Stimulated activated CD4-positive, alpha-beta T cell treated with anti-CD3 and anti-CD28 coated beads, Interleukin-1b, Interleukin-23, amount 100 ng/mL, for 24 hours (primary cell): ENCODE results near the gene RPL5.
A peak's percentile ranks its signal among the peaks of the same experiment; 100 is the strongest.
"Not testable (repeated sequence)": the region's sequence is repeated elsewhere in the genome, so short reads cannot be mapped to it uniquely, and the experiment has no call there.

Experiments
- DNase-seq, 4 experiments: peaks; one replicate each; pipeline ENCODE4 v3.0.0-alpha.2; 2020; ENCODE audit warnings: low read depth in 4 of 4, low spot score in 1 of 4

The RPL5 gene

GRCh38 chr1:92831762-92832536 is at the start of gene RPL5:
TSS of gene RPL5 (plus strand) at chr1:92832040. CDS start at chr1:92832115, 75 bp downstream.
- DNase-seq, result peak; percentile 93 to 96 (median 94)

DNA sequence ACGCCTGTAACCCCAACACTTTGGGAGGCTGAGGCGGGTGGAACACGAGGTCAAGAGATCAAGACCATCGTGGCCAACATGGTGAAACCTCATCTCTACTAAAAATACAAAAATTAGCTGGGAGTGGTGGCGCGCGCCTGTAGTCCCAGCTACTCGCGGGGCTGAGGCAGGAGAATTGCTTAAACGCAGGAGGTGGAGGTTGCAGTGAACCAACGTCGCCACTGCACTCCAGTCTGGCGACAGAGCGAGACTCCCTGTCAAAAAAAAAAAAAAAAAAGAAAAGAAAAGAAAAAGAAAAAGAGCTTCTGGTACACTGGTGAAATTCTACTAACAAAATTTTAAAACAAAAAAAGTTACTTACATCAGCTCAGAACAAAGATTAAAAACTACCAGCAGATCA is 48.3 kb upstream of the RPL5 start:
- DNase-seq, result not testable (repeated sequence)

DNA sequence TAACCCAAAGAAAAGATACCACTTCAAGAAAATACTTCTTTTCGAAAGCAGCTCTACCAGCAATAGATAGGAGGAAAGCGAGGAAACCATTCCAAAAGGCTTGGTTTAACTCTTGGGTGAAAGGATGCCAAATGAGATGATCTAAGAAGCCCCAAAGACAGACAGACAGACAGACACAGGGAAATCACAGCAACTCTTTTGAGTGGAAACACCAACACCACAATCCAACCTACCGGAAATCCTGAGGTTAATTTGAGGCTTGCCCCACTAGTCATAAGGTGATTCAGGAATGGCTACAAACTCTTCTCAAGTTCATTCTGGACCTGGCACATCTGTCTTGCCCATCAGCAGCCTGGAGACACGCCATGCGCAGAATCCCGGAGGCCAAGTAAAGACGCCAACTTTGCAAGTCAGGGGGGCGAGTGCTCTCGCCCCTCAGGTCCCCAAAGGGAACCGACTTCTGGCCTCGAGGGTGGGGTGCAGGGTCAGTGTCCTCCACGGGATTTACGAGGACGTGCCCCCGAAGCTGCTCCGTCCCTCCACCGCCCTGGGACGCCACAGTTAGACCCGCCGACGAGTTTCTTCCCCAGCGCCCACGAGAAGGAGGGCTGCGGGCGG is 47.7 kb upstream of the RPL5 start:
- peak in 2 of 4 experiments; percentile 1 to 25 for DNase-seq

- peak; percentile 26 to 60 (median 48) for DNase-seq
Measured at GRCh38 chr1:92784639-92785500, 47.0 kb upstream of the RPL5 start, which contains the start of gene EVI5. TSS of gene EVI5 (minus strand) at chr1:92785108. CDS start at chr1:92736546, 48,562 bp downstream.

- DNase-seq, result no peak
Measured at GRCh38 chr1:92786111-92786901, 45.5 kb upstream of the RPL5 start.

DNA sequence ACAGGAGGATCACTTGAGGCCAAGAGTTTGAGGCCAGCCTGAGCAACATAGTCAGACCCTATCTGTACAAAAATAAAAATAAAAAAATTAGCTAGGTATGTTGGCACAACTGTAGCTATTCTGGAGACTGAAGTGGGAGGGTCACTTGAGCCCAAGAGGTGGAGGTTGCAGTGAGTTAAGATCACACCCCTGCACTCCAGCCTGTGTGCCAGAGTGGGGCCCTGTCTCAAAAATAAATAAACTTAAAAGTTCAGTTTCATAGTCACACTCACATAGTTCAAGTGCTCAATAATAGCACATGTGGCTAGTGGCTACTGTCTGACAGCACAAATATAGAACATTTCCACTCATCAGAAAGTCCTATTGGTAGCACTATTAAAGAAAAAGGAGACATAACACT is 41.8 kb upstream of the RPL5 start:
- DNase-seq, result no peak

- no peak for DNase-seq
Measured at GRCh38 chr1:92790867-92791266, 41.0 kb upstream of the RPL5 start.

DNA sequence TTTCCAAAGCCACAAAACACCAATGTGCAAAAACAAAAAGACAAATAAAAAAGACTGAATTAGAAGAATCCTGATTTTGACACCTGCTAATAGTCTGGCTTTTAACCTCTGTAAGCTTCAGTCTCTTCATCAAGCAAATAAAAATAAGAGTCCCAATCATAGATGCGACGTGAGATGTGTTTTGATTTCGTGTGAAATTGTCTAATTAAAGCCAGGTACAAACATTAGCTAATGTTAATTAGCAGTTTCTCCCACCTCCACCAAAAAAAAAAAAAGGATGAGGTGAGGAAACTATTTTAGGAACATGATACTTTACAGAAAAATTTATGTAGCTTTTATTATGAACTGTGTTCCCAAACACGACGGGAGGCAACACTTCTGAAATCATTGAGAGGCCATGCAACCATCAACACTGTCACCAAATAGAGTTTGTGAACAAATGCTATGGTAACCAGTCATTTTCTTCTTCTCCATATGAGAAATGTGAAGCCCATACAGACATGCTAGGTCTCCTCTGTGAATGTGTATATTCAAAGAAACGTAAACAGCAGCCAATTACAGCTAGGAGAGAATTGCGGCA is 40.3 kb upstream of the RPL5 start:
- no peak for DNase-seq

- DNase-seq, result no peak
Measured at GRCh38 chr1:92792340-92792782, 39.5 kb upstream of the RPL5 start.

DNA sequence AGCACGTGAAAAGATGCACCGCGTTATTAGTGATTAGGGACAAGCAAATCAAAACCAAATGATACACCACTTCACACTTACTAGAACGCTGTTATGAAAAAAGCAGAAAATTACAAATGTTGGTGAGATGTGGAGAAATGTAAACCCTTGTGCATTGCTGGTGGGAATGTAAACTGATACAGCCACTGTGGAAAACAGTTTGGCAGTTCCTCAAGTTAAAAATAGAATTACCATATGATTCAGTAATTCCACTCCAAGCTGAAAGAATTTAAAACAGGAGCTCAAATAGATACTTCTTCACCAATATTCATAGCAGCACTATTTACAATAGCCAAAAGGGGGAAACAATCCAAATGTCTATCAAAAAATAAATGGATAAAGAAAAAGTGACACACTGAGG is 36.7 kb upstream of the RPL5 start:
- DNase-seq, result no peak

- DNase-seq, result no peak
Measured at GRCh38 chr1:92797297-92797696, 34.5 kb upstream of the RPL5 start.

DNA sequence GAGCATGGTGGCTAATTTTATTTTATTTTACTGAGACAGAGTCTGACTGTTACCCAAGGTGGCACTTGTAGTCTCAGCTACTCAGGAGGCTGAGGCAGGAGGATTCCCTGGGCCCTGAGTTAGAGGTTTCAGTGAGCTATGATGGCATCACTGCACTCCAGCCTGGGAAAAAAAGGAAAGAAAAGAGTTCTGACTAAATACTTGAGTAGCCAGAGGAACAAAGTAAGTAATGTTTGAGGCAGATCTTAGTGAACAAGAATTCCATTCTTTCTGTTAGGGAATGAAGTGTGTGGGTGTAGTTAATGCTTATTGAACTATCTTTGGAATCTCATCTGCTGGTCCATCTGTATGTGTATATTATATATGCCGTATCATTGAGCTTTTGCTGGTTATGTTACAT is 33.9 kb upstream of the RPL5 start:
- no peak for DNase-seq

DNA sequence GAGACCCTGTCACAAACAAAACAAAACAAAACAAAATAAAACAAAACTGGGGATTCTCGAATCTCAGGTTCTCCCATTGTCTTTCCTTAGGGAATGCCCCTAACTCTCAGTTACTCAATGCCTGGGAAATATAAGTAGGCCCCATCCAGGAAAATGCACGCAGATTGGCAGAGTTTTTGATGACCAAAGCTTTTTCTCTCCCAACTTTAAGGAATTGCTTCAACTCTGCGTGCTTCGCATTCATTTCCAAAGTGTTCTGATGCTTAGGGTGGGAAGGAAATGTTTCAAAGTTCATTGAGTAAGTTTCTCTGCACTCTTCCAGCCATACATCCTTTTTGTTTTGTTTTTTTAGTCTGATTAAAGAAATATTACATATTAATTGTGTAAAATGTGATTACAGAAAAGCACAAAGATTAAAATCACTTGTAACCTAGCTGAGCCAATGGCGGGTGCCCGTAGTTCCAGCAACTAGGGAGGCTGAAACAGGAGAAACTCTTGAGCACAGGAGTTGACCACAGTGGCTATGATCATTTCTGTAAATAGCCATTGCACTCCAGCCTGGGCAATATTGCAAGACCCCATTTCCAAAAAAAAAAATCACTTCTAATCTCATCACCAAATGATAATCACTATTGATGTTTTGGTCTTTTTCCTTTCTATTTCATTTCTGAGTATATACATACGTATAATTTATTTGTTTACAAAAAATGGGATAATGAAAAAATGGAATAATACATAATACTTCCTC is 28.5 kb upstream of the RPL5 start:
- DNase-seq, result no peak

DNA sequence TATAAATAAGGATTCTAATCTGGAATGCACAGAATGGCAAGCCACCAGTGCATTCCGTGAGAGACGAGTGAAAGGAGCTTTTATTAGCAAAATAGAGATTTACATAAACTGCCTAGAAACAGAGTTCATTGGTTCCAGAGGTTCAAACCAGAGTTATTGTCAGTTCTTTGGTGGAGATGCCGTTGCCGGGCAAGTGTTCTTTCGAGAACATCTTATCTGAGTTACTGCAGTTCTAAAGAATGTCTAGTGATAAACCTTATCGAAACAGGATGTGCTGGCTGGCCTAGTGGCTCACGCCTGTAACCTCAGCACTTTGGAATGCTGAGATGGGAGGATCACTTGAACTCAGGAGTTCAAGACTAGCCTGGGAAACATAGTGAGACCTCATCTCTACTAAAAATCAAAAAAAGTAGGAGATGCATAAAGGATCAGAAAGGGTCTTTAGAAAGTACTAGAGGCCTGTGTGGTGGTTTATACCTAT is 27.1 kb upstream of the RPL5 start:
- DNase-seq, result no peak

DNA sequence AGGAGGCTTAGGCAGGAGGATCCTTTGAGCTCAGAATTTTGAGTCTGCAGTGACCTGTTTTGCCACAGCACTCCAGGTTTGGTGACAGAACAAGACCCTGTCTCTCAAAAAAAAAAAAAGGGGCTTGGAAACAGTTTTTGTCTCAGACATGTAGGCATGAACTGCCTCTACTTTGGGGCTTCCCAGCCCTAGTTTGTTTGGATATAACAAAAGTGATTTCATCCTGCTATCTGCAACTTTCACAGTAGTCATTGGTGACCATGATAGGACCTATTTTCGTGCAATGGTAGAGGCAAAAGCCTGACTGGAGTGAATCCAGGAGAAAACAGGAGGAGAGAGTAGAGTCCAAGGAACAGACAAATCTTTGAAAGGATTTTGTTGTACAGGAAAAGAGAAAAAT is 26.6 kb upstream of the RPL5 start:
- DNase-seq, result no peak

DNA sequence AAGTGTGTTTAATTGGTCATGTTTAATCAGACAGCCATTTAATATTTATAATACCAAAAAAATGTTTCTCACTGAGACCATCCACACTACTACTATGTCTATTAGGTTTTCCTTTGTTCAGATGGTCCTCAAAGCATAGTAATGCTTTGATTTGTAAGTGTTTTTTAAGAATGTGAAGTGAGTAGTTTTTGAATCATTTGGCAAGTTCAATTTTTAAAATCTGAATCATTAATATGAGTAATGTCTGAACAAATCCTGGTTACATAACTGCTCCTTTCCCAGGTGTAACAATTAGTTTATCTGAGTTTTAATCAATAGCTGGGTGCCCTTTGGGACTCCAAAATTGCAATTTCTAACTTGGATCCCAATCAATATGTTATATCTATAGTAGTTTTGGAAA is 23.5 kb upstream of the RPL5 start:
- DNase-seq, result no peak

GRCh38 chr1:92816732-92817131 is 15.1 kb upstream of the RPL5 start:
- no peak for DNase-seq

DNA sequence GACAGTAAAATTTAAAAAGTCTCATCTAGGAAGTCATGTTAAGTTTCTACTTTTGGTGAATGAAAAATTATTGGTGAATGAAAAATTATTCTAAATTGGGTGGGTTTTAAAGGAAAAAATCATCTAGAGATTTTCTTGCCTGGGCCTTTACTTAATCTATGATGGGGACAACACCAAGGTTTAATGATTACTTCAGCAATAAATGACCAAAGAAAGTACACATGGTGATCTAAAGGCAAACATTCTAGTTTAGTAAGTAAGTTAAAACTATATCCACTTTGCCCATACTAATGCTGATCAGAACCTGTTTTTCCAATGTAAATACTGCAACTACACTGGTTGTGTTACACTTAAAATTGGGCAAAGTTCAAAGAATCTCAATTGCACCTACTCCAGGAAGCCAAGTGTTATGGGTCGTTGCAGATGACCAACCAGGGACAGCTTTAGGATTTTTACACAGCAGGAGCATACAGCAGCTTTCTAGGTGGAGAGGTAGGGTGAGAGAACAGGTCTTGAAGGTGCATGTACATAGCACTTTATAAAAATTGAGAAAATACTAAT is 14.6 kb upstream of the RPL5 start:
- no peak for DNase-seq
